SU-DHL-6 (cell line): ENCODE data around the gene SAFB2.

Source experiments
- EZH2phosphoT487 ChIP-seq: fragments of 200-600 bp; sonication (generic), shearing (Covaris generic); conservative IDR thresholded peaks from 2 replicates; pipeline ENCODE4 v1.6.1; 2018; ENCODE audit warnings: mild to moderate bottlenecking, antibody characterized with exemption, low read length, moderate library complexity, mixed read lengths
- TF ChIP-seq, protein P1 (sequence below): fragments of 200-600 bp; sonication (generic); IDR thresholded peaks from one replicate; pipeline ENCODE4 v1.5.1; 2017; ENCODE audit warnings: antibody characterized with exemption, mild to moderate bottlenecking, low read length, moderate library complexity; ENCODE audit not compliant: insufficient read depth, poor library complexity, severe bottlenecking

DNA sequence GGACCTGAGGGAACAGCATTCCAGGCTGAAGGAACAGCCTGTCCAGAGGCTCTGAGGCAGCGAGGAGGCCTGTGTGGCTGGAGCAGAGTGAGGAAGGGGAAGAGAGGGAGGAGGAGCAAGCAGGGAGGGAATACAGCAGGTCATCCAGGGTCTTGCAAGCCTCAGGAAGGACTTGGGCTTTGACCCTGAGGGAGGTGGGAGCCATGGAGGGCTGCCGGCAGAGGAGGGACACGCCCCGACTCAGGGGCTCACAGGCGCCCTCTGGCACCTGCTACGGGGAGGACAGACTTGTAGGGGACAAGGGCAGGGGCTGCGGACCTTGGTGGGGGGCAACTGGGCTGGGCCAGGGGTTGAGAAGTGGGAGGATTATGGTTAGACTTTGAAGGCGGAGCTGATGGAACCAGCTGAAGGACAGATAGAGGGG, 59.6 kb downstream of the SAFB2 start:
- TF ChIP-seq, protein P1, sequence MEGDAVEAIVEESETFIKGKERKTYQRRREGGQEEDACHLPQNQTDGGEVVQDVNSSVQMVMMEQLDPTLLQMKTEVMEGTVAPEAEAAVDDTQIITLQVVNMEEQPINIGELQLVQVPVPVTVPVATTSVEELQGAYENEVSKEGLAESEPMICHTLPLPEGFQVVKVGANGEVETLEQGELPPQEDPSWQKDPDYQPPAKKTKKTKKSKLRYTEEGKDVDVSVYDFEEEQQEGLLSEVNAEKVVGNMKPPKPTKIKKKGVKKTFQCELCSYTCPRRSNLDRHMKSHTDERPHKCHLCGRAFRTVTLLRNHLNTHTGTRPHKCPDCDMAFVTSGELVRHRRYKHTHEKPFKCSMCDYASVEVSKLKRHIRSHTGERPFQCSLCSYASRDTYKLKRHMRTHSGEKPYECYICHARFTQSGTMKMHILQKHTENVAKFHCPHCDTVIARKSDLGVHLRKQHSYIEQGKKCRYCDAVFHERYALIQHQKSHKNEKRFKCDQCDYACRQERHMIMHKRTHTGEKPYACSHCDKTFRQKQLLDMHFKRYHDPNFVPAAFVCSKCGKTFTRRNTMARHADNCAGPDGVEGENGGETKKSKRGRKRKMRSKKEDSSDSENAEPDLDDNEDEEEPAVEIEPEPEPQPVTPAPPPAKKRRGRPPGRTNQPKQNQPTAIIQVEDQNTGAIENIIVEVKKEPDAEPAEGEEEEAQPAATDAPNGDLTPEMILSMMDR, result no peak
- TF ChIP-seq EZH2phosphoT487, result no peak
